Measurements from ENCODE around the gene CTXN2.

- TF ChIP-seq ESRRA (IDR thresholded peaks at IDR 0.05; ENCODE audit: low read length) = no peak
- no peak for TF ChIP-seq CBX5 (IDR thresholded peaks at IDR 0.05; ENCODE audit: low read depth)
Measured at GRCh38 chr15:48244921-48245320, 53.5 kb downstream of the CTXN2 start.
